Measurements from ENCODE around the gene GFER. TPM values are rescaled to one million over a fixed set of nuclear protein-coding genes. Genes with fewer than 3 reads are reported as not detected.

GFER gene
- total RNA-seq, 2 donors from 2014 or later = 13.2 to 35.9 TPM

GRCh38 chr16:2004795-2005517 is 21.0 kb downstream of the GFER start:
- no peak for TF ChIP-seq POLR2A (IDR thresholded peaks at IDR 0.05)
- TF ChIP-seq, protein P1, sequence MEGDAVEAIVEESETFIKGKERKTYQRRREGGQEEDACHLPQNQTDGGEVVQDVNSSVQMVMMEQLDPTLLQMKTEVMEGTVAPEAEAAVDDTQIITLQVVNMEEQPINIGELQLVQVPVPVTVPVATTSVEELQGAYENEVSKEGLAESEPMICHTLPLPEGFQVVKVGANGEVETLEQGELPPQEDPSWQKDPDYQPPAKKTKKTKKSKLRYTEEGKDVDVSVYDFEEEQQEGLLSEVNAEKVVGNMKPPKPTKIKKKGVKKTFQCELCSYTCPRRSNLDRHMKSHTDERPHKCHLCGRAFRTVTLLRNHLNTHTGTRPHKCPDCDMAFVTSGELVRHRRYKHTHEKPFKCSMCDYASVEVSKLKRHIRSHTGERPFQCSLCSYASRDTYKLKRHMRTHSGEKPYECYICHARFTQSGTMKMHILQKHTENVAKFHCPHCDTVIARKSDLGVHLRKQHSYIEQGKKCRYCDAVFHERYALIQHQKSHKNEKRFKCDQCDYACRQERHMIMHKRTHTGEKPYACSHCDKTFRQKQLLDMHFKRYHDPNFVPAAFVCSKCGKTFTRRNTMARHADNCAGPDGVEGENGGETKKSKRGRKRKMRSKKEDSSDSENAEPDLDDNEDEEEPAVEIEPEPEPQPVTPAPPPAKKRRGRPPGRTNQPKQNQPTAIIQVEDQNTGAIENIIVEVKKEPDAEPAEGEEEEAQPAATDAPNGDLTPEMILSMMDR (IDR thresholded peaks at IDR 0.05) = no peak
- ATAC-seq (no peak), DNase-seq (peak in 2 of 4 donors; percentile 12 to 46)
- Histone ChIP-seq H3K9me3 (no peaks in the 10 kb centered on the region), H3K27me3 (no peaks in the 10 kb centered on the region), H3K4me3 (no peak overlapping the region), H3K27ac (peak overlapping the region in 3 of 4 donors; percentile 61 to 83 (median 72)), H3K4me1 (peaks cover 58% of the 10 kb centered on the region), H3K36me3 (replicated peaks in 1 of 2; ENCODE audit: insufficient read depth in 1 of 2, low read depth in 2 of 2) (peaks cover 17% of the 10 kb centered on the region in 2 donors)
- WGBS, 2 donors = 60 to 83% methylated on average over 1 to 21 of the region's 34 CpGs
- intact Hi-C loops (cut with DNase I) = no loop called here

DNA sequence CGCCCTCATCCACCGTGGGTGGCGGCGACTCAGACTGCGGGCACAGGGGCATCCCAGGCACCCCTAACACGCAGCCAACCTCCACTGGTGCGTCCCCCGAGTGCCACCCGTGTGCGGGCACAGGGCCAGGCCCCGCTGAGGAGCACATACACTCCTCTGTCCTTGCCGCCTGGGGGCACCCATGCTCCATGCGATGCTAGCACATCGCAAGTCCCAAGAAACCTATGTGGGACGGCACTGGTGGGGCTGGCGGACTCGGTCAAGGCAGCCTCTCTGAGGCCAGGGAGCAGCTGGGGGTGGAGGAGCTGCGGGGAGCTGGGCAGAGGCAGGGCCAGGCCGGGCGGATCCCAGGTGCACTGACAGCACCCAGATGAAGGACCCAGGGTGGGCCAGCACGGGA is 21.7 kb downstream of the GFER start:
- H3K4me3 ChIP-seq = no peak overlapping the region
- peaks cover 13 to 14% of the 10 kb centered on the region in 2 donors for H3K36me3 ChIP-seq (replicated peaks in 1 of 2; ENCODE audit: insufficient read depth in 1 of 2, low read depth in 2 of 2)
- ATAC-seq (no peak), DNase-seq (peak in 2 of 4 donors; percentile 55 to 67)
- intact Hi-C loops (cut with DNase I) = no loop called here
- no peaks in the 10 kb centered on the region for H3K9me3 ChIP-seq
- H3K4me1 ChIP-seq = peaks cover 64% of the 10 kb centered on the region
- H3K27ac ChIP-seq = peak overlapping the region in 3 of 4 donors; percentile 61 to 83 (median 72)
- no peaks in the 10 kb centered on the region for H3K27me3 ChIP-seq
- WGBS, 2 donors = 44 to 57% methylated on average over 3 to 20 of the region's 21 CpGs
- no peak for TF ChIP-seq POLR2A (IDR thresholded peaks at IDR 0.05)
- TF ChIP-seq, protein P1 (IDR thresholded peaks at IDR 0.05) = peak in 5 of 7 experiments; percentile 7 to 44 (median 32)

GRCh38 chr16:2006317-2006716 is 22.3 kb downstream of the GFER start:
- no peak for ATAC-seq
- Histone ChIP-seq H3K4me3 (no peak overlapping the region), H3K9me3 (no peaks in the 10 kb centered on the region), H3K4me1 (peaks cover 66% of the 10 kb centered on the region), H3K27ac (peak overlapping the region in 3 of 4 donors; percentile 17 to 89 (median 61)), H3K27me3 (no peaks in the 10 kb centered on the region), H3K36me3 (replicated peaks in 1 of 2; ENCODE audit: insufficient read depth in 1 of 2, low read depth in 2 of 2) (peaks cover 10 to 11% of the 10 kb centered on the region in 2 donors)
- no peak for TF ChIP-seq POLR2A (IDR thresholded peaks at IDR 0.05)
- TF ChIP-seq, protein P1 (IDR thresholded peaks at IDR 0.05) = no peak
- peak in 1 of 4 donors; percentile 14 for DNase-seq
- intact Hi-C loops (cut with DNase I) = no loop called here
- WGBS, 2 donors = 84 to 88% methylated on average over 5 to 8 of the region's 8 CpGs

GRCh38 chr16:2007081-2007836 is 23.3 kb downstream of the GFER start:
- no peak for ATAC-seq
- WGBS, 2 donors = 43 to 55% methylated on average over 8 to 16 of the region's 16 CpGs
- peak overlapping the region; percentile 33 to 96 (median 78) for H3K27ac ChIP-seq
- H3K9me3 ChIP-seq = no peaks in the 10 kb centered on the region
- H3K27me3 ChIP-seq = no peaks in the 10 kb centered on the region
- intact Hi-C loops (cut with DNase I) = no loop called here
- no peak overlapping the region for H3K4me3 ChIP-seq
- peak in 3 of 4 donors; percentile 53 to 63 (median 58) for DNase-seq
- peaks cover 66% of the 10 kb centered on the region for H3K4me1 ChIP-seq
- TF ChIP-seq POLR2A (IDR thresholded peaks at IDR 0.05) = no peak
- TF ChIP-seq, protein P1 (IDR thresholded peaks at IDR 0.05) = no peak
- peaks cover under 1 to 3% of the 10 kb centered on the region in 2 donors for H3K36me3 ChIP-seq (replicated peaks in 1 of 2; ENCODE audit: insufficient read depth in 1 of 2, low read depth in 2 of 2)

All from body of pancreas (tissue), 4 donors.